Trophoblast cell (in vitro differentiated cells and primary cell): ENCODE measurements around the gene CFAP92.

Source experiments
- DNase-seq, 2 donors: peaks; one replicate each; pipeline ENCODE4 v3.0.0-alpha.2; 2016
- H2AFZ ChIP-seq: 2 replicates; pipeline ENCODE4 v1.6.1; 2013; ENCODE audit warnings: low read length, moderate library complexity, mild to moderate bottlenecking; ENCODE audit not compliant: insufficient read depth, poor library complexity
- H2AK5ac ChIP-seq: 2 replicates; pipeline ENCODE4 v1.6.1; 2013; ENCODE audit warnings: mild to moderate bottlenecking, low read length
- H2BK120ac ChIP-seq: 2 replicates; pipeline ENCODE4 v1.6.1; 2013; ENCODE audit warnings: low read length, mild to moderate bottlenecking, moderate library complexity; ENCODE audit not compliant: insufficient read depth, poor library complexity
- H2BK12ac ChIP-seq: 2 replicates; pipeline ENCODE4 v1.6.1; 2013; ENCODE audit warnings: mild to moderate bottlenecking, low read length, moderate library complexity
- H2BK5ac ChIP-seq: 2 replicates; pipeline ENCODE4 v1.6.1; 2013; ENCODE audit warnings: low read length, low read depth, moderate library complexity, mild to moderate bottlenecking; ENCODE audit not compliant: poor library complexity
- H3K14ac ChIP-seq: 2 replicates; pipeline ENCODE4 v1.6.1; 2013; ENCODE audit warnings: mild to moderate bottlenecking, low read length
- H3K18ac ChIP-seq: 2 replicates; pipeline ENCODE4 v1.6.1; 2013; ENCODE audit warnings: mild to moderate bottlenecking, low read length
- H3K23ac ChIP-seq: 2 replicates; pipeline ENCODE4 v1.6.1; 2013; ENCODE audit warnings: low read length
- H3K27ac ChIP-seq: 2 replicates; pipeline ENCODE4 v1.5.1; 2013; ENCODE audit warnings: low read depth, mild to moderate bottlenecking, inconsistent platforms, low read length, moderate library complexity
- H3K27me3 ChIP-seq: 2 replicates; pipeline ENCODE4 v1.6.1; 2013; ENCODE audit warnings: inconsistent platforms, mild to moderate bottlenecking, low read length, moderate library complexity; ENCODE audit not compliant: insufficient read depth
- H3K36me3 ChIP-seq, 2 experiments: 1 replicate in 1 of 2; 2 replicates in 1 of 2; pipeline ENCODE4 v1.6.1; 2013; ENCODE audit warnings: low read length in 2 of 2, mild to moderate bottlenecking in 2 of 2, moderate library complexity in 1 of 2; ENCODE audit not compliant: insufficient read depth in 2 of 2, control insufficient read depth in 1 of 2
- H3K4ac ChIP-seq: 2 replicates; pipeline ENCODE4 v1.6.1; 2013; ENCODE audit warnings: low read depth, mild to moderate bottlenecking, low read length, moderate library complexity
- H3K4me1 ChIP-seq, 2 experiments: 1 replicate in 1 of 2; 2 replicates in 1 of 2; pipeline ENCODE4 v1.6.1; 2013; ENCODE audit warnings: low read length in 2 of 2, mild to moderate bottlenecking in 2 of 2, moderate library complexity in 1 of 2; ENCODE audit not compliant: insufficient read depth in 2 of 2, control insufficient read depth in 1 of 2
- H3K4me2 ChIP-seq: 2 replicates; pipeline ENCODE4 v1.6.1; 2013; ENCODE audit warnings: inconsistent platforms, mild to moderate bottlenecking, low read length, moderate library complexity
- H3K4me3 ChIP-seq: 2 replicates; pipeline ENCODE4 v1.5.1; 2013; ENCODE audit warnings: mild to moderate bottlenecking, low read depth, low read length, inconsistent platforms
- H3K79me1 ChIP-seq: one replicate; pipeline ENCODE4 v1.6.1; 2013; ENCODE audit warnings: low read length
- H3K79me2 ChIP-seq: 2 replicates; pipeline ENCODE4 v1.6.1; 2013; ENCODE audit warnings: low read length, mild to moderate bottlenecking; ENCODE audit not compliant: control insufficient read depth, insufficient read depth, poor library complexity
- H3K9ac ChIP-seq: 2 replicates; pipeline ENCODE4 v1.6.1; 2013; ENCODE audit warnings: mild to moderate bottlenecking, low read length
- H3K9me3 ChIP-seq: 2 replicates; pipeline ENCODE4 v1.6.1; 2013; ENCODE audit warnings: low read depth, mild to moderate bottlenecking, control low read depth, inconsistent platforms, low read length; ENCODE audit not compliant: insufficient read depth
- H4K12ac ChIP-seq: 2 replicates; pipeline ENCODE4 v1.6.1; 2013; ENCODE audit warnings: low read depth, mild to moderate bottlenecking, low read length, moderate library complexity
- H4K8ac ChIP-seq: 2 replicates; pipeline ENCODE4 v1.6.1; 2013; ENCODE audit warnings: low read depth, mild to moderate bottlenecking, low read length, moderate library complexity
- H4K91ac ChIP-seq: one replicate; pipeline ENCODE4 v1.6.1; 2013; ENCODE audit warnings: low read depth, mild to moderate bottlenecking, low read length, moderate library complexity
- WGBS: extraction: QIAGEN DNeasy Blood & Tissue Kit; methylation state at CpG from one replicate; pipeline ENCODE4 v1.1.7; 2013; ENCODE audit warnings: missing lambda C conversion rate; ENCODE audit not compliant: insufficient read length, insufficient coverage; ENCODE audit errors: extremely low coverage; 5-methylcytosine and 5-hydroxymethylcytosine counted together

CFAP92 gene

GRCh38 chr3:128969993-128970739 lies 23.7 kb downstream of the CFAP92 start:
- no peaks in the 10 kb centered on the region for H3K79me2 ChIP-seq
- H3K23ac ChIP-seq = no peak overlapping the region
- H3K18ac ChIP-seq = no peak overlapping the region
- no peaks in the 10 kb centered on the region for H3K27me3 ChIP-seq
- no peak overlapping the region for H2AFZ ChIP-seq
- no peaks in the 10 kb centered on the region for H3K9me3 ChIP-seq
- H2BK12ac ChIP-seq = no peak overlapping the region
- WGBS = no CpG with 5 or more reads among the region's 12 CpGs
- no peak overlapping the region for H3K27ac ChIP-seq
- H3K4me1 ChIP-seq = peaks cover 2 to 7% of the 10 kb centered on the region in 2 experiments
- H3K4me3 ChIP-seq = no peak overlapping the region
- H2AK5ac ChIP-seq = no peak overlapping the region
- no peak overlapping the region for H3K9ac ChIP-seq
- no peak overlapping the region for H3K4ac ChIP-seq
- H3K14ac ChIP-seq = no peak overlapping the region
- H3K36me3 ChIP-seq = no peaks in the 10 kb centered on the region
- H4K12ac ChIP-seq = no peak overlapping the region
- no peaks in the 10 kb centered on the region for H3K79me1 ChIP-seq
- no peak overlapping the region for H4K91ac ChIP-seq
- H2BK120ac ChIP-seq = no peak overlapping the region
- H3K4me2 ChIP-seq = no peak overlapping the region
- peak; percentile 24 to 72 for DNase-seq
- no peak overlapping the region for H2BK5ac ChIP-seq
- H4K8ac ChIP-seq = no peak overlapping the region

DNA sequence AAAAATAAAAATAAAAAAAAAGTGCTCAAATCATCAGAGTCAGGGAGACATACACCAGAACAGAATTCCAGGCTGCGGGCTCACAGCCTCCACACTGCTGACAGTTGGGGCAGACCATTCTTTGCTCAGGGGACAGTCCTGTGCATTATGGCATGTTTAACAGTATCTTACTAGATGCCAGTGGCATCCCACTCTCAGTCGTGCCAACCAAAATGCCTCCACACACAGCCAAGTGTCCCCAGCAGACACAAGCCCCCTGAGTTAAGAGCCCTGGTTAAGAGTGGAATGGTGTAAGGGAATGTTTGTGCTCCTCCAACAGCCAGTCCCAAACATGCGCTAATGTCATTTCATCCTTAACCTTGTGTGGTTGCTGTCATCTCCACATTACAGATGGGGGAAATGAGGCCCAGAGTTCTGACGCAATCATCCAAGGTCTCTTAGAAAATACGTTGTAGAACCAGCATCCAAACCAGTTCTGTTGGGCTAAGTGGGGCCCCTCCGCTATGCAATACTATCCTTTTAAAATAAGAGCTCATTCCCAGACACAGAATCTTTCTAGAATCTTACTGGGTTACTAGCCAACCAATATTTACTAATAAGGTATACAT lies 26.0 kb downstream of the CFAP92 start:
- H3K36me3 ChIP-seq = no peaks in the 10 kb centered on the region
- H3K4me2 ChIP-seq = no peak overlapping the region
- no peak overlapping the region for H3K4ac ChIP-seq
- no peak overlapping the region for H2BK5ac ChIP-seq
- H2AFZ ChIP-seq = no peak overlapping the region
- no peak for DNase-seq
- no peak overlapping the region for H3K23ac ChIP-seq
- no peak overlapping the region for H3K27ac ChIP-seq
- no peak overlapping the region for H3K14ac ChIP-seq
- H3K9me3 ChIP-seq = no peaks in the 10 kb centered on the region
- H2BK120ac ChIP-seq = no peak overlapping the region
- no peaks in the 10 kb centered on the region for H3K27me3 ChIP-seq
- H2BK12ac ChIP-seq = no peak overlapping the region
- no peaks in the 10 kb centered on the region for H3K79me1 ChIP-seq
- H3K9ac ChIP-seq = no peak overlapping the region
- WGBS = no CpG with 5 or more reads among the region's 6 CpGs
- H4K8ac ChIP-seq = no peak overlapping the region
- H2AK5ac ChIP-seq = no peak overlapping the region
- no peak overlapping the region for H3K18ac ChIP-seq
- no peak overlapping the region for H4K12ac ChIP-seq
- H3K4me3 ChIP-seq = no peak overlapping the region
- no peaks in the 10 kb centered on the region for H3K79me2 ChIP-seq
- H3K4me1 ChIP-seq = peaks cover 2 to 7% of the 10 kb centered on the region in 2 experiments
- no peak overlapping the region for H4K91ac ChIP-seq

- H2BK5ac ChIP-seq = no peak overlapping the region
- no peak overlapping the region for H4K8ac ChIP-seq
- no peak overlapping the region for H3K9ac ChIP-seq
- no CpG with 5 or more reads among the region's 3 CpGs for WGBS
- peaks cover 2 to 7% of the 10 kb centered on the region in 2 experiments for H3K4me1 ChIP-seq
- no peak for DNase-seq
- no peaks in the 10 kb centered on the region for H3K9me3 ChIP-seq
- no peak overlapping the region for H3K4me3 ChIP-seq
- no peak overlapping the region for H3K14ac ChIP-seq
- H3K18ac ChIP-seq = no peak overlapping the region
- H3K4ac ChIP-seq = no peak overlapping the region
- no peak overlapping the region for H4K12ac ChIP-seq
- no peaks in the 10 kb centered on the region for H3K27me3 ChIP-seq
- no peak overlapping the region for H2AK5ac ChIP-seq
- H3K36me3 ChIP-seq = no peaks in the 10 kb centered on the region
- no peaks in the 10 kb centered on the region for H3K79me2 ChIP-seq
- H2BK12ac ChIP-seq = no peak overlapping the region
- no peak overlapping the region for H2AFZ ChIP-seq
- no peak overlapping the region for H4K91ac ChIP-seq
- H3K27ac ChIP-seq = no peak overlapping the region
- H3K23ac ChIP-seq = no peak overlapping the region
- H3K4me2 ChIP-seq = no peak overlapping the region
- no peak overlapping the region for H2BK120ac ChIP-seq
- no peaks in the 10 kb centered on the region for H3K79me1 ChIP-seq
Measured at GRCh38 chr3:128965818-128966217, 28.1 kb downstream of the CFAP92 start.

DNA sequence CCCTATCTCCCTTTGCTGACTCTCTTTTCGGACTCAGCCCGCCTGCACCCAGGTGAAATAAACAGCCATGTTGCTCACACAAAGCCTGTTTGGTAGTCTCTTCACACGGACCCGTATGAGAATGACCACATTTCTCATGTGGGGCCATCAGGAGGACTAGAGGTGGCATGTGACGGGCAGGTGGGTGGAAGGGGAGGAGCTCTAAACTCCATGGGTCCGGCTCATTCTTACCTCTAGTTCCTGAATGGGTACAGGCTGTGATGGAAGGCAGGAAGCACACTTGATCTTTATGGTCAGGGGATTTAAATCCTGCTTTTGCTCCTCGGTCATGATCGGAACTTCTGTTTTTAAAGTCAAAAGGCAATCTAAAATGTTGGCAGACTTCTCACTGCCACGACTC lies 28.6 kb downstream of the CFAP92 start:
- Histone ChIP-seq H3K9me3 (no peaks in the 10 kb centered on the region), H3K27ac (no peak overlapping the region), H3K27me3 (no peaks in the 10 kb centered on the region), H2BK120ac (no peak overlapping the region), H3K79me2 (no peaks in the 10 kb centered on the region), H3K36me3 (no peaks in the 10 kb centered on the region), H4K12ac (no peak overlapping the region), H4K91ac (no peak overlapping the region), H3K14ac (no peak overlapping the region), H2AK5ac (no peak overlapping the region), H2AFZ (no peak overlapping the region), H3K4me3 (no peak overlapping the region), H2BK5ac (no peak overlapping the region), H4K8ac (no peak overlapping the region), H3K79me1 (no peaks in the 10 kb centered on the region), H3K4ac (no peak overlapping the region), H3K4me1 (peaks cover 2 to 7% of the 10 kb centered on the region in 2 experiments), H3K9ac (no peak overlapping the region), H3K23ac (no peak overlapping the region), H2BK12ac (no peak overlapping the region), H3K4me2 (no peak overlapping the region), H3K18ac (no peak overlapping the region)
- peak in 1 of 2 donors; percentile 28 for DNase-seq
- WGBS = no CpG with 5 or more reads among the region's 9 CpGs
